Thyroid gland (tissue), 4 donors: Measurements from ENCODE around the gene HOXC11.

Experiments
- CTCF ChIP-seq, 6 experiments: fragments of 200-600 bp in 3 of 6; fragments of 450-650 bp in 3 of 6; sonication (generic) in 3 of 6; IDR thresholded peaks; one replicate each; pipeline ENCODE4 v1.5.1; 2016 to 2019; ENCODE audit warnings: antibody characterized with exemption in 6 of 6, mild to moderate bottlenecking in 2 of 6, inconsistent platforms in 1 of 6, moderate library complexity in 1 of 6
- POLR2A ChIP-seq, 2 donors: fragments of 450-650 bp; IDR thresholded peaks; one replicate each; pipeline ENCODE4 v1.6.1; 2017; ENCODE audit warnings: antibody characterized with exemption in 2 of 2, mild to moderate bottlenecking in 2 of 2, moderate library complexity in 1 of 2

- TF ChIP-seq CTCF (IDR thresholded peaks at IDR 0.05) (no peak), POLR2A (IDR thresholded peaks at IDR 0.05) (no peak)
Measured at GRCh38 chr12:53987787-53988230, 14.9 kb downstream of the HOXC11 start.
